A549 (cell line): ENCODE data around the gene PDE3A.

ENCODE experiments used
- CBX8 ChIP-seq: fragments of 200-600 bp; sonication (generic); IDR thresholded peaks from 2 replicates; pipeline ENCODE4 v1.6.1; 2016
- CEBPB ChIP-seq, 2 experiments: fragments of >200 bp in 1 of 2; sonication (Bioruptor Twin) in 1 of 2; formaldehyde crosslinking in 1 of 2; IDR thresholded peaks; 2 replicates each; pipeline ENCODE4 v1.6.1; 2012 to 2016
- CTCF ChIP-seq: fragments of >200 bp; sonication (Bioruptor Twin); formaldehyde crosslinking; IDR thresholded peaks from 3 replicates; pipeline ENCODE4 v1.5.1; 2016
- EP300 ChIP-seq, 2 experiments: fragments of >200 bp; sonication (Bioruptor Twin); formaldehyde crosslinking; IDR thresholded peaks; 2 replicates in 1 of 2; 3 replicates in 1 of 2; pipeline ENCODE4 v1.6.1; 2016 to 2017
- FOSL2 ChIP-seq, 2 experiments: fragments of 450-650 bp in 1 of 2; fragments of >200 bp in 1 of 2; sonication (Bioruptor Twin) in 1 of 2; formaldehyde crosslinking; IDR thresholded peaks; 2 replicates each; pipeline versions ENCODE4 v1.5.0 to v1.6.1; 2016 to 2020; ENCODE audit warnings: mild to moderate bottlenecking in 1 of 2, moderate library complexity in 1 of 2
- JUN ChIP-seq, 2 experiments: fragments of >200 bp; sonication (Bioruptor Twin); formaldehyde crosslinking; IDR thresholded peaks; 2 replicates in 1 of 2; 3 replicates in 1 of 2; pipeline ENCODE4 v1.6.1; 2016 to 2017
- KDM1A ChIP-seq: fragments of 200-600 bp; sonication (generic); IDR thresholded peaks from 2 replicates; pipeline ENCODE4 v1.6.1; 2016; ENCODE audit warnings: low read depth, mild to moderate bottlenecking
- MAZ ChIP-seq: fragments of 150-350 bp; IDR thresholded peaks from 2 replicates; pipeline ENCODE4 v1.6.1; 2014; ENCODE audit warnings: antibody characterized with exemption, low read depth, low read length, borderline replicate concordance
- MYC ChIP-seq: IDR thresholded peaks from 2 replicates; pipeline ENCODE4 v1.6.1; 2012; ENCODE audit warnings: mild to moderate bottlenecking, inconsistent platforms, low read length, improper control_type of control experiment, borderline replicate concordance
- NR3C1 ChIP-seq: fragments of >200 bp; sonication (Bioruptor Twin); formaldehyde crosslinking; IDR thresholded peaks from 3 replicates; pipeline ENCODE4 v1.6.1; 2017
- POLR2A ChIP-seq: IDR thresholded peaks from 2 replicates; pipeline ENCODE4 v1.6.1; 2012; ENCODE audit warnings: mild to moderate bottlenecking, low read length
- POLR2AphosphoS2 ChIP-seq: conservative IDR thresholded peaks from 2 replicates; pipeline ENCODE4 v1.6.1; 2012; ENCODE audit warnings: low read length, improper control_type of control experiment, inconsistent platforms
- SMC3 ChIP-seq: fragments of >200 bp; sonication (Bioruptor Twin); formaldehyde crosslinking; IDR thresholded peaks from 3 replicates; pipeline ENCODE4 v1.6.1; 2018; ENCODE audit warnings: inconsistent platforms
- TF ChIP-seq, protein P1 (sequence below): fragments of >200 bp; sonication (Bioruptor Twin); formaldehyde crosslinking; IDR thresholded peaks from 3 replicates; pipeline ENCODE4 v1.6.1; 2016

DNA sequence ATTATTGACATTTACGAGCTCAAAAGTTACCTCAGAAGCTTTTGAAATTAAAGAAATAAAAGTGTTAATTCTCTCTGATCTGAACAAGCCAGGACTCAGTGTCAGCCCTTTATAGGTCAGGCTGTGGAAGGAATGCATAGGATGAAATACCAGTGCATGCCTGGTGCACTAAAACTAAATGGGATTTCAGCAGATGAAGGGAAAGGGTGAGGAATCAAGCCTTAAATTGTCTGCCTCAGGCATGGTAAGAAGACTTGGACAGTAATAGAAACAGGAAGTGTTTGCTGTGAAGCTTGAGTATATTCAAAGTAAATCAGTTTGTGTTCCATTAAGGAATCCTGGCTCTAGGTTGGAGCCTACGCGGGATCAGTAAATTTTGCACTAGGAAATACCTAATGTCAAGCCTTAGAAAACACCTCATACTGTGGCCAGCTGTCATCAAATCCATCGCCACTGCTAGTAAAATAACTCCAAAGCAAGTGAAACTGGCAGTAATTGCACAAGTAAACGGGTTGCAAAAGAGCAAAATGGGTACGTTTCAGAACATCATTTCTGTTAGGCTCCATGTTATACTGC, 76.3 kb downstream of the PDE3A start:
- no peak for TF ChIP-seq KDM1A
- TF ChIP-seq MYC = no peak
- no peak for TF ChIP-seq CEBPB (IDR thresholded peaks at IDR 0.05)
- TF ChIP-seq CTCF = no peak
- no peak for TF ChIP-seq EP300 (IDR thresholded peaks at IDR 0.05)
- no peak for TF ChIP-seq POLR2AphosphoS2
- no peak for TF ChIP-seq POLR2A
- no peak for TF ChIP-seq CBX8
- no peak for TF ChIP-seq SMC3
- TF ChIP-seq MAZ = no peak
- TF ChIP-seq JUN (IDR thresholded peaks at IDR 0.05) = no peak
- TF ChIP-seq, protein P1, sequence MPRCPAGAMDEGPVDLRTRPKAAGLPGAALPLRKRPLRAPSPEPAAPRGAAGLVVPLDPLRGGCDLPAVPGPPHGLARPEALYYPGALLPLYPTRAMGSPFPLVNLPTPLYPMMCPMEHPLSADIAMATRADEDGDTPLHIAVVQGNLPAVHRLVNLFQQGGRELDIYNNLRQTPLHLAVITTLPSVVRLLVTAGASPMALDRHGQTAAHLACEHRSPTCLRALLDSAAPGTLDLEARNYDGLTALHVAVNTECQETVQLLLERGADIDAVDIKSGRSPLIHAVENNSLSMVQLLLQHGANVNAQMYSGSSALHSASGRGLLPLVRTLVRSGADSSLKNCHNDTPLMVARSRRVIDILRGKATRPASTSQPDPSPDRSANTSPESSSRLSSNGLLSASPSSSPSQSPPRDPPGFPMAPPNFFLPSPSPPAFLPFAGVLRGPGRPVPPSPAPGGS = no peak
- no peak for TF ChIP-seq NR3C1
- no peak for TF ChIP-seq FOSL2 (IDR thresholded peaks at IDR 0.05)
- TF ChIP-seq FOSL2 (CRISPR knock-in tag; IDR thresholded peaks at IDR 0.05) = no peak
